ENCODE results near the gene SLC45A3. TPM values are rescaled to one million over a fixed set of nuclear protein-coding genes. Genes with fewer than 3 reads are reported as not detected.

SLC45A3 gene
- total and polyA plus RNA-seq, 2 of the 8 experiments (the other 6 are each of a cell fraction or from before 2014, with no cell fraction given): 13.0 to 14.3 TPM

DNA sequence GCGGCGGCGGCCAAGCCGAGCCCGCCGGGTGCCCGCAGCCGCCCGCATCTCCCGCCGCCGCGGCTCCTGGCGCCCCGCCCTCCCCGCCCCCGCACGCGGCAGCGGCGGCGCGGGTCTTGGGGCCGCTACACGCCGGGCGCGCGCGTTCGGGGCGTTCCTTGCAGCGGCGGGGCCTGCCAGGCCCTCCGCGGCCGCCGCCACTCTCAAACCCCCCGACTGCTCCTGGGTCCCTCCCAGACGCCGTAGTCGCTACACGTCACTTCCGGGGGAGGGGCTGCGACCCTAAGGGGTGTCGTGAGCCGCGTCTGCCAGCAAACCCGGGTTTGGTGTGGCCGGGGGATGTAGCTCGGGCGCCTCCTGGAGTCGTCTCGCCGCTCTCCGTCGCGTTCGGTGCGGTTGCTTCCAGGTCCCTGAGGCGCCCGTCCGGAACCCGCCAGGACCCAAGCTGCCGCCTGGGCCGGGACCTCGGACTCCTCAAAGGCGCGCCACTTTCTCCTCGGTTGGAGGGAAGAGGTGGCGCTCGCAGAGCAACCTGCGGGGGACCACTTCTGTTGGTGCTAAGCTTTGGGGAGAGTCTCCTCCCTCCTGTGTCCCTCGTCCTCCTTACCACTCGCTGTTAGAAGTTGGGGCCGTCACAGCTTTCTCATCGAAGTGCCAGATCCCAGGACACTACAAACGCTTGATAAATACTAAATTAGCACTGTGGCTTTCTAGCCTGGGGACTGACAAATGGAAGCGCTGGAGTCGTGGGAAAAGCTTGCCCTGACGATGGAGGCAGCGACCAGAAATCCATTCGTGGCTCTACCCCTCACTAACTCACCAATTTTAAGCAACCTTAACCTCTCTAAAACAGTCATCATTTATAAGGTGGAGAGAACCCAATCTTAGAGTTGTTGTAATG lies 48.3 kb downstream of the SLC45A3 start, which contains the start of gene ELK4:
TSS of gene ELK4 (minus strand) at position 244 of the 901 bp plus-strand sequence. CDS start 8,129 bp downstream, outside the sequence.
- peaks cover 3% of the 10 kb centered on the region; the same call in 1 of the 2 replicates for H3K23me2 ChIP-seq (ENCODE audit: low read depth, low read length)
- no peak for FAIRE-seq
- peak within 1 kb of the TSS; percentile 93 for H3K27ac ChIP-seq (ENCODE audit: low read depth, low read length)
- H3K79me2 ChIP-seq (ENCODE audit: control insufficient read depth in 1 of 2, insufficient read depth in 2 of 2, low read length in 2 of 2): peaks cover 12 to 36% of the 10 kb centered on the region in 2 experiments
- no peak within 1 kb of the TSS for H3K14ac ChIP-seq (ENCODE audit: insufficient read length)
- peak within 1 kb of the TSS; percentile 88 for H2BK5ac ChIP-seq (ENCODE audit: low read depth, low read length)
- H2AK5ac ChIP-seq (ENCODE audit: low read depth, low read length): no peak within 1 kb of the TSS
- H3K4me1 ChIP-seq (replicated peaks in 1 of 4; ENCODE audit: control insufficient read depth in 3 of 4, insufficient read depth in 4 of 4, low read length in 3 of 4): no peaks in the 10 kb centered on the region; a peak in 2 of 7 replicates
- H4K91ac ChIP-seq (replicated peaks; ENCODE audit: insufficient read length, low read length): peak within 1 kb of the TSS; percentile 71
- H4K8ac ChIP-seq (ENCODE audit: extremely low read depth, insufficient read depth, low read length): peak within 1 kb of the TSS; percentile 98; the same call in 1 of the 2 replicates
- H2AFZ ChIP-seq (ENCODE audit: low read length): peak within 1 kb of the TSS; percentile 84
- no peaks in the 10 kb centered on the region; the same call in 1 of the 2 replicates for H3K79me1 ChIP-seq (ENCODE audit: low read depth, low read length)
- peak within 1 kb of the TSS; percentile 72 to 90 (median 78) for H3K4me3 ChIP-seq (ENCODE audit: extremely low read depth in 1 of 4, insufficient read depth in 2 of 4, low read depth in 3 of 4, low read length in 4 of 4)
- H4K20me1 ChIP-seq (replicated peaks in 1 of 2; ENCODE audit: control insufficient read depth in 1 of 2, insufficient read depth in 2 of 2, low read length in 2 of 2): no peaks in the 10 kb centered on the region
- no peaks in the 10 kb centered on the region for H3K9me3 ChIP-seq (ENCODE audit: insufficient read depth in 2 of 2, low read depth in 1 of 2, low read length in 1 of 2)
- H2BK20ac ChIP-seq (ENCODE audit: low read length): no peak within 1 kb of the TSS
- peak within 1 kb of the TSS; percentile 95 for H4K5ac ChIP-seq (ENCODE audit: insufficient read length, low read depth, low read length)
- peak within 1 kb of the TSS; percentile 83 for H3K56ac ChIP-seq (replicated peaks; ENCODE audit: insufficient read length, low read depth, low read length)
- H3K4me2 ChIP-seq (ENCODE audit: insufficient read depth in 1 of 2, low read depth in 2 of 2, low read length in 2 of 2): peak within 1 kb of the TSS; percentile 59 to 86
- H2BK12ac ChIP-seq (ENCODE audit: low read depth, low read length): peak within 1 kb of the TSS; percentile 84; the same call in 1 of the 2 replicates
- no peak within 1 kb of the TSS for H3K23ac ChIP-seq (ENCODE audit: insufficient read length)
- ChIA-PET CTCF (ENCODE audit: partially characterized antibody) (interaction anchor here (0.8 to 19.2 kb wide), 21 partner anchors 9 to 278 kb away, joined by 3 to 282 read pairs (median 4); no protein-coding TSS in a partner anchor), POLR2A (ENCODE audit: partially characterized antibody) (interaction anchor here (0.6 to 3.5 kb wide), 43 partner anchors 9 to 337 kb away, joined by 3 to 28 read pairs (median 4); partner anchors contain the start of gene SLC45A3)
- H3K27me3 ChIP-seq (replicated peaks in 1 of 4; ENCODE audit: control insufficient read depth in 3 of 4, extremely low read depth in 1 of 4, insufficient read depth in 3 of 4, low read length in 3 of 4): no peaks in the 10 kb centered on the region
- peak within 1 kb of the TSS; percentile 31 for H2BK120ac ChIP-seq (replicated peaks; ENCODE audit: low read depth, low read length)
- peak within 1 kb of the TSS; percentile 80 for H3K4ac ChIP-seq (replicated peaks; ENCODE audit: insufficient read length, low read depth, low read length)
- DNase-seq (ENCODE audit: low read depth in 1 of 2, low spot score in 2 of 2): peak; percentile 91 to 99
- 1% methylated on average over 51 of the region's 83 CpGs; no CpG with 5 or more reads in 1 of the 2 experiments for WGBS, 2 experiments (ENCODE audit: extremely low coverage in 1 of 2, insufficient coverage in 1 of 2, insufficient read length in 1 of 2, insufficient replicate concordance in 2 of 2, low coverage in 1 of 2, low lambda C conversion rate in 2 of 2, missing lambda C conversion rate in 1 of 2)
- no peaks in the 10 kb centered on the region for H3K36me3 ChIP-seq (ENCODE audit: control insufficient read depth in 2 of 4, insufficient read depth in 4 of 4, low read length in 3 of 4)
- H2BK15ac ChIP-seq (ENCODE audit: low read length): no peak within 1 kb of the TSS
- peak within 1 kb of the TSS; percentile 87 to 95 (median 92) for H3K9ac ChIP-seq (replicated peaks in 1 of 4; ENCODE audit: extremely low read depth in 1 of 4, low read depth in 3 of 4, low read length in 3 of 4)
- H3K18ac ChIP-seq (ENCODE audit: extremely low read depth, low read length): peak within 1 kb of the TSS; percentile 89
- TF ChIP-seq JUND (IDR thresholded peaks at IDR 0.05; ENCODE audit: low read length) (no peak), RNF2 (IDR thresholded peaks at IDR 0.05; ENCODE audit: borderline replicate concordance, low read depth, low read length, missing control alignments, poor library complexity, severe bottlenecking) (no peak), TAF1 (IDR thresholded peaks at IDR 0.05; ENCODE audit: low read depth, low read length) (peak; percentile 95), CBX8 (IDR thresholded peaks at IDR 0.05; ENCODE audit: borderline replicate concordance, low read depth, low read length) (no peak), CHD1 (IDR thresholded peaks at IDR 0.05; ENCODE audit: low read depth, low read length) (no peak), SP4 (IDR thresholded peaks at IDR 0.05; ENCODE audit: low read length) (no peak), BACH1 (IDR thresholded peaks at IDR 0.05; ENCODE audit: low read length) (no peak), RXRA (IDR thresholded peaks at IDR 0.05; ENCODE audit: insufficient read depth, low read depth, low read length) (no peak), SUZ12 (IDR thresholded peaks at IDR 0.05; ENCODE audit: low read length) (no peak)
- TF ChIP-seq, protein P1, sequence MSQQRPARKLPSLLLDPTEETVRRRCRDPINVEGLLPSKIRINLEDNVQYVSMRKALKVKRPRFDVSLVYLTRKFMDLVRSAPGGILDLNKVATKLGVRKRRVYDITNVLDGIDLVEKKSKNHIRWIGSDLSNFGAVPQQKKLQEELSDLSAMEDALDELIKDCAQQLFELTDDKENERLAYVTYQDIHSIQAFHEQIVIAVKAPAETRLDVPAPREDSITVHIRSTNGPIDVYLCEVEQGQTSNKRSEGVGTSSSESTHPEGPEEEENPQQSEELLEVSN (IDR thresholded peaks at IDR 0.05): peak; percentile 64

Data from H1 (cell line).